Activated T-cell treated with anti-CD3 and anti-CD28 coated beads for 48 hours (primary cell): Measurements from ENCODE around the gene CCDC102B.
"Not testable (repeated sequence)": the region's sequence is repeated elsewhere in the genome, so short reads cannot be mapped to it uniquely, and the experiment has no call there.

Experiments
- DNase-seq: peaks from one replicate; pipeline ENCODE4 v3.0.0-alpha.2; 2020; ENCODE audit warnings: low read depth

CCDC102B gene

GRCh38 chr18:68915061-68915460 is 117.2 kb downstream of the CCDC102B start:
- DNase-seq, result no peak

GRCh38 chr18:68916734-68917133 is 118.9 kb downstream of the CCDC102B start:
- DNase-seq, result no peak

- no peak for DNase-seq
Observed at GRCh38 chr18:68918216-68918615, 120.3 kb downstream of the CCDC102B start.

DNA sequence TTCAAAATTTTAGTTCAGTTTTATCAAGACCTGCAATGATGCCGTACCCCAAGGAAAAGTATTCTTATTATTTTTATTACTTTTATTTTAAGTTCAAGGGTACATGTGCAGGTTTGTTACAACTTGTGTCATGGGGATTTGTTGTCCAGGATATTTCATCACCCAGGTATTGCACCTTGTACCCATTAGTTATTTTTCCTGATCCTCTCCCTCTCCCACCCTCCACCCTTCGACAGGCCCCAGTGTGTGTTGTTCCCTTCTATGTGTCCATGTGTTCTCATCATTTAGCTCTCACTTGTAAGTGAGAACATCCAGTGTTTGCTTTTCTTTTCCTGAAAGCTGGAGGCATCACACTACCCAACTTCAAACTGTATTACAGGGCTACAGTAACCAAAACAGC is 122.0 kb downstream of the CCDC102B start:
- DNase-seq, result no peak

- DNase-seq, result no peak
Observed at GRCh38 chr18:68922392-68922791, 124.5 kb downstream of the CCDC102B start.

DNA sequence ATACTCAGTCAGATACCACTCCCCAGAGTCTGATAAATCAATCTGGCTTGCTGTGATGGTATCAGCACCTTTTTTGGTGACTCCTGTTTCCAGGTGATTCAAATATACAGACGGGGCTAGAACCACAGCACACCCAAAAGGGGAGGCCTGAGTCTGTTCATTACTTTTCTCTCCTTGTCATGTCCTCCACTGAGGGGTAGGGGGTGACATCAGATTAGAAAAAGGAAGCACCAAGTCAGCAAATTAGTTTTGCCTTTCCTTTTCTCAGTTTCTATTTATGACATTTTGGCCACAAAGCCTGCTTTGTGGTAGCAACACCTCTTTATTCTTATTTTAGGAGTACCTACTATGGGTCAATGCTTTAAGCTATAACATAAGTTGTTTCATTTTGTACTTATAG is 127.4 kb downstream of the CCDC102B start:
- DNase-seq, result no peak

GRCh38 chr18:68928762-68929675 is 131.1 kb downstream of the CCDC102B start:
- no peak for DNase-seq

- no peak for DNase-seq
Observed at GRCh38 chr18:68935686-68936085, 137.8 kb downstream of the CCDC102B start.

DNA sequence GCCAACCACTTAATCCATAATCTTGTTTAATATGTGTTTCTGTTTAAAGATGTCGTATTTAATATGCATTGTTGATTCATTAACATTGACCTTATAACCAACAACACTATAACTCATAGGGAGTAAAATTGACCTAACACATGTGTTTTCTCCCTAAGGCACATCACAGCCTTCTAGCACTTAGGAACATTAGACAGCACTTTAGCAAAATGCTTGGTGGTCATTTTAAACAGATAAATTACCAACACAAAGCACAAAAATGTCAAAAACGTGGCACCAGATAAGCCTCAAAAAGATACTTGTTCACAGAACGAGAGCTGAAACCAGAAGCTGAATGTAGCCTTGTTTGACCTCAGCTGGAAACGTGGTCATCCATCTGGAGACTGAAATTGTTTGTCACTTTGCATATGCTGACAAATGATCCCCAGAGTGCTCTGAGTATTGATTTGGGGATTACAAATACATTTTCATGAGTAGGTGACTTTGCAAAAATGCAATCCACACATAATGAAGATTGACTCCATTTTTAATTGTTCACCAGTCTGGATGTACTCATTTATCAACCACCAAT is 139.2 kb downstream of the CCDC102B start:
- no peak for DNase-seq

DNA sequence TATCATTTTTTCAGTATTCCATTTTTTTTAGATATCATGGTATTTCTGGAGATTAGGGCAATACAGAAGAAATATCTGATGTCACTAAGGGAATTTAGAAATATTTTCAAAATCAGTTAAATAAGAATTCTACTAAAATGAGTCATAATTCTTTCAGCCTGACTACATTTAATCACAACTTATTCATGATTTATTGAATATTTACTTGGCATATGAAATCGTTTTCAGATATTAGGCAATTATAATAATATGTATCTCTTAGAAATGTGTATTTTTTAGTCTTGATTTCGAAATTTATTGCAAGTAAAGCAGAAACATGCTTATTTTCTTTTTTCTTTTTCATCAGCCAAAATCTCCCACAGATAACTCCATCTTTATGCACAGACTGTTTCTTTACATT is 142.2 kb downstream of the CCDC102B start:
- no peak for DNase-seq

DNA sequence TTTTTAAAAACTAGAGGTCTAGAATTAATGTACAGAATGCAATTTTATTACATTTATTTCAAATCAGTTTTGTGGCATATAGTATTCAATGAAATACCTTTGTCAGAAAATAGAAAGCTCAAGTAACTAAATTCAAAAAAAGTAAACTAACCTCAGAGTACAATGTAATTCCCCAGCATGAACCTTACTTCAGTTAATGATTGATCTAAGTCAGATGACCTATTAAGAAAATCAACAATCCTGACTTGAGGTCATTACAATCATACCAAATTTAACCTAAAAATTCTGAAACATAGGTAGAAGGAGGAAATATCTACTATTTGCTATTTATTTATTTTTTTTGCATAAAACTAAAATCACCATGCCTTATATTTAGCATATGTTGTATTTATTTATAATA is 142.9 kb downstream of the CCDC102B start:
- DNase-seq, result no peak

- no peak for DNase-seq
Observed at GRCh38 chr18:68942230-68942629, 144.3 kb downstream of the CCDC102B start.

GRCh38 chr18:68943861-68944260 is 146.0 kb downstream of the CCDC102B start:
- not testable (repeated sequence) for DNase-seq

- no peak for DNase-seq
Observed at GRCh38 chr18:68944330-68944729, 146.4 kb downstream of the CCDC102B start.

GRCh38 chr18:68944826-68945225 is 146.9 kb downstream of the CCDC102B start:
- no peak for DNase-seq

- no peak for DNase-seq
Observed at GRCh38 chr18:68948622-68949021, 150.7 kb downstream of the CCDC102B start.

- DNase-seq, result no peak
Observed at GRCh38 chr18:68954738-68955137, 156.9 kb downstream of the CCDC102B start.

GRCh38 chr18:68956650-68957049 is 158.8 kb downstream of the CCDC102B start:
- DNase-seq, result no peak

- DNase-seq, result no peak
Observed at GRCh38 chr18:68960355-68960754, 162.5 kb downstream of the CCDC102B start.

DNA sequence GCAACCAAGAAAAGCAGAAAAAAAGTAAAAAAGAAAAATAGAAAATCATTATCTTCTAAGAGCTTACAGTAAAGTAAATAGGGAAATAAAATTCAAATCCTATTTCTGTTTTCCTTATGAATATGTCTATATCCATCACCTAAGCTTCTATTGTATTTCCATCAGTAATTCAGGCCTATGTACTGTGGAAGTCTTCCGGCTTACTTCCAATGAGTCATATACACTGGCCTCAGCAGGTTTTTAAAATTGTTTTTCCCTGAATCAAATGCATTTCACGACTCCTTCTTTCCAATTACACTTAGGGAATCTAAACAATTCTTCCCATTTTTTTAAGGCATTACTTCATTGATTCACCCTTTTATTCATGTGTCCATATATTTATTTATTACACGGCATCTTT is 164.7 kb downstream of the CCDC102B start:
- DNase-seq, result no peak

DNA sequence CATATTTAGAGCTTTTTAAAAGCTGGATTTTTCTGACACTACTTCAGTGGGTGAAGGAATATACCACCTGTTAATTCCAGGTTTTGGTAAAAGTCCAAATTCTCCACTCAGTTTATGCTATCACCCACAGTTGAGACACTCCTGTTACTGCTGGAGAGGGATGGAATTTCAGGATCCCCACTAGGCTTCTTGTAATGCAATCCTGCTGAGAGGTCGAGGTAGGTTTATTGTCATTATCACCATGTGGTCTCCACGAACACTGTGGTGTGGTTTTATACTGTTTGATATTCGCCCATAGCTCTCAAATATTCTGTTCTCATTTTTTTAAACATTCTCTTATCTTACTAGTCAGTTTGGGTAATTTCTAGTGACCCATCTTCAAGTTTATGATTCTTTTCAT is 167.9 kb downstream of the CCDC102B start:
- DNase-seq, result no peak

DNA sequence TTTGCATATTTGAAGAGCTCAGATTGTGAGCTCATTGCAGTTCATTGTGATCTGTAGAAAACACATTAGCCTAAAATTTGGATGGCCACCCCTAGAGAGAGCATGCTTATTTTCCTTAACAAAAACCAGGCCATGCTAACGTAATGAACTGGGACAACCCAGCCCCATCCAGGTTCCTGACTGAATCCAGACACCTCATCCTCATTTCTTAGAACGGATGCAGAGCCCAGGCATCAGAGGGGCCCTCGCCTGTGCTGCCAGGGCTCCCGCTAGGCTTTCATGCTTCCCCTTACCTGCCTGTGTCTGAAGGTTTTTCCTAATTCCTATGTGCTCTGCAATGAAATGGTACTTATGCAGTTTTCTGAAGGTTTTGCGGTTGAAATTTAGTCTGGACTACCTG is 171.1 kb downstream of the CCDC102B start:
- DNase-seq, result no peak

- DNase-seq, result no peak
Observed at GRCh38 chr18:68972176-68972575, 174.3 kb downstream of the CCDC102B start.

- DNase-seq, result no peak
Observed at GRCh38 chr18:68979737-68980136, 181.9 kb downstream of the CCDC102B start.
